ENCODE data around the gene GGCX.
"Not testable (repeated sequence)": the region's sequence is repeated elsewhere in the genome, so short reads cannot be mapped to it uniquely, and the experiment has no call there.

The GGCX gene

GRCh38 chr2:85594715-85595300 lies 33.5 kb upstream of the GGCX start:
- DNase-seq (ENCODE audit: low spot score): no peak

- no peak for DNase-seq (ENCODE audit: low spot score)
Measured at GRCh38 chr2:85593023-85593422, 31.7 kb upstream of the GGCX start.

GRCh38 chr2:85592299-85592698 lies 31.0 kb upstream of the GGCX start:
- not testable (repeated sequence) for DNase-seq (ENCODE audit: low spot score)

GRCh38 chr2:85591563-85591962 lies 30.3 kb upstream of the GGCX start:
- no peak for DNase-seq (ENCODE audit: low spot score)

- no peak for DNase-seq (ENCODE audit: low spot score)
Measured at GRCh38 chr2:85590950-85591349, 29.7 kb upstream of the GGCX start.

GRCh38 chr2:85589982-85590791 lies 28.9 kb upstream of the GGCX start:
- DNase-seq (ENCODE audit: low spot score): no peak

GRCh38 chr2:85589181-85589580 lies 27.9 kb upstream of the GGCX start:
- DNase-seq (ENCODE audit: low spot score): no peak

GRCh38 chr2:85588645-85589044 lies 27.4 kb upstream of the GGCX start:
- DNase-seq (ENCODE audit: low spot score): no peak

- DNase-seq (ENCODE audit: low spot score): no peak
Measured at GRCh38 chr2:85588236-85588635, 26.9 kb upstream of the GGCX start.

- DNase-seq (ENCODE audit: low spot score): no peak
Measured at GRCh38 chr2:85585781-85586105, 24.4 kb upstream of the GGCX start.

- DNase-seq (ENCODE audit: low spot score): no peak
Measured at GRCh38 chr2:85584857-85585780, 23.8 kb upstream of the GGCX start.

GRCh38 chr2:85584354-85584856 lies 23.1 kb upstream of the GGCX start, which contains the start of gene VAMP5:
Gene VAMP5 (plus strand): TSS chr2:85584431. CDS start chr2:85584491, 60 bp downstream.
- DNase-seq (ENCODE audit: low spot score): peak; percentile 65

GRCh38 chr2:85583667-85584353 lies 22.5 kb upstream of the GGCX start:
- DNase-seq (ENCODE audit: low spot score): no peak

- no peak for DNase-seq (ENCODE audit: low spot score)
Measured at GRCh38 chr2:85582492-85582891, 21.2 kb upstream of the GGCX start.

- DNase-seq (ENCODE audit: low spot score): no peak
Measured at GRCh38 chr2:85580206-85580605, 18.9 kb upstream of the GGCX start.

- no peak for DNase-seq (ENCODE audit: low spot score)
Measured at GRCh38 chr2:85579266-85579935, 18.1 kb upstream of the GGCX start.

- DNase-seq (ENCODE audit: low spot score): no peak
Measured at GRCh38 chr2:85578243-85579180, 17.2 kb upstream of the GGCX start.

GRCh38 chr2:85577386-85578242 lies 16.3 kb upstream of the GGCX start, which contains the start of gene VAMP8:
Gene VAMP8 (plus strand): TSS chr2:85577586. CDS start chr2:85577647, 61 bp downstream.
- peak; percentile 87 for DNase-seq (ENCODE audit: low spot score)

GRCh38 chr2:85577063-85577385 lies 15.7 kb upstream of the GGCX start:
- no peak for DNase-seq (ENCODE audit: low spot score)
